HCT116 (cell line): ENCODE measurements around the gene SPTB. TPM values are rescaled to one million over a fixed set of nuclear protein-coding genes. Genes with fewer than 3 reads are reported as not detected.

Experiments used
- ATAC-seq: fragments of 200-7000 bp; cut with Tn5 transposase; 2 replicates; pipeline ENCODE4 v1.9.1; 2020; ENCODE audit warnings: mild to moderate bottlenecking, moderate library complexity
- BruUV-seq: library from RNA; stranded (reverse); fragments of 400-500 nt; replicated peaks from 2 replicates; lab custom pipeline; 2021; lab: Mats Ljungman, UMichigan
- CTCF ChIA-PET: fragments of 300-600 bp; sonication (Branson Sonifier 250); formaldehyde crosslinking; loops from one replicate; lab custom pipeline; 2021; ENCODE audit warnings: antibody characterized with exemption; lab: Charles Lee
- POLR2A ChIA-PET: fragments of 300-600, 350-600 bp; sonication (Branson Sonifier 250); formaldehyde crosslinking; loops from one replicate; lab custom pipeline; 2021; ENCODE audit warnings: antibody characterized with exemption; lab: Charles Lee
- RAD21 ChIA-PET, 2 experiments: fragments of 300-600 bp; sonication (Branson Sonifier 250); formaldehyde crosslinking; loops; one replicate each; lab custom pipeline; 2023; ENCODE audit warnings: low total read pairs in 2 of 2; ENCODE audit not compliant: uncharacterized antibody in 2 of 2, unreplicated experiment in 2 of 2, low non-redundant PET in 1 of 2; lab: Charles Lee
- DNase-seq: peaks from one replicate; pipeline ENCODE4 v3.0.0-alpha.2; 2010; ENCODE audit warnings: low read depth, low spot score
- H2AFZ ChIP-seq: fragments of 200-600 bp; shearing (Covaris generic), sonication (generic); 2 replicates; pipeline ENCODE4 v1.6.1; 2017; ENCODE audit warnings: low read depth, mixed run types, mixed read lengths, antibody characterized with exemption, low read length; ENCODE audit not compliant: poor library complexity, severe bottlenecking
- H3K27ac ChIP-seq: 2 replicates; pipeline ENCODE4 v1.5.1; 2012; ENCODE audit warnings: low read depth, low read length
- H3K27me3 ChIP-seq: fragments of 200-600 bp; sonication (generic); 2 replicates; pipeline ENCODE4 v1.6.1; 2016; ENCODE audit warnings: mixed run types, low read length, mixed read lengths; ENCODE audit not compliant: insufficient read depth
- H3K36me3 ChIP-seq, 2 experiments: fragments of 200-500 bp in 1 of 2; fragments of 200-600 bp in 1 of 2; sonication (Bioruptor generic) in 1 of 2; sonication (generic) in 1 of 2; 2 replicates each; pipeline versions ENCODE4 v1.5.1 to v1.6.1; 2014 to 2016; ENCODE audit warnings: low read length in 2 of 2, inconsistent platforms in 1 of 2, mixed read lengths in 1 of 2, mixed run types in 1 of 2; ENCODE audit not compliant: insufficient read depth in 2 of 2, control insufficient read depth in 1 of 2
- H3K4me1 ChIP-seq, 2 experiments: fragments of 200-600 bp in 1 of 2; sonication (generic) in 1 of 2; 2 replicates each; pipeline versions ENCODE4 v1.5.1 to v1.6.1; 2012 to 2017; ENCODE audit warnings: low read length in 2 of 2, inconsistent platforms in 1 of 2, mild to moderate bottlenecking in 1 of 2, mixed read lengths in 1 of 2, mixed run types in 1 of 2, moderate library complexity in 1 of 2; ENCODE audit not compliant: insufficient read depth in 2 of 2, control insufficient read depth in 1 of 2
- H3K4me2 ChIP-seq: fragments of 200-600 bp; sonication (generic); 2 replicates; pipeline ENCODE4 v1.6.1; 2017; ENCODE audit warnings: mixed run types, low read length, mixed read lengths
- H3K4me3 ChIP-seq, 2 experiments: fragments of 200-600 bp in 1 of 2; sonication (generic) in 1 of 2; replicated peaks in 1 of 2; 2 replicates each; pipeline ENCODE4 v1.5.1; 2011 to 2016; ENCODE audit warnings: low read length in 2 of 2, control low read depth in 1 of 2, low read depth in 1 of 2, mild to moderate bottlenecking in 1 of 2, mixed read lengths in 1 of 2, mixed run types in 1 of 2
- H3K79me2 ChIP-seq: fragments of 200-600 bp; sonication (generic); 2 replicates; pipeline ENCODE4 v1.6.1; 2017; ENCODE audit warnings: mild to moderate bottlenecking, mixed run types, low read length, moderate library complexity, mixed read lengths; ENCODE audit not compliant: insufficient read depth
- H3K9ac ChIP-seq: fragments of 200-600 bp; sonication (generic); 2 replicates; pipeline ENCODE4 v1.6.1; 2016; ENCODE audit warnings: low read length, mixed read lengths
- H3K9me2 ChIP-seq: fragments of 200-600 bp; sonication (generic), shearing (Covaris generic); 2 replicates; pipeline ENCODE4 v1.6.1; 2017; ENCODE audit warnings: mixed run types, mild to moderate bottlenecking, moderate library complexity; ENCODE audit not compliant: insufficient read depth
- H3K9me3 ChIP-seq, 2 experiments: fragments of 200-500 bp in 1 of 2; fragments of 200-600 bp in 1 of 2; sonication (Bioruptor generic) in 1 of 2; sonication (generic) in 1 of 2; 2 replicates each; pipeline ENCODE4 v1.6.1; 2014 to 2017; ENCODE audit warnings: low read length in 2 of 2, mixed read lengths in 2 of 2, inconsistent platforms in 1 of 2, low read depth in 1 of 2, mild to moderate bottlenecking in 1 of 2, mixed run types in 1 of 2, moderate library complexity in 1 of 2; ENCODE audit not compliant: control insufficient read depth in 1 of 2, insufficient read depth in 1 of 2
- H4K20me1 ChIP-seq: fragments of 200-600 bp; sonication (generic), shearing (Covaris generic); 2 replicates; pipeline ENCODE4 v1.6.1; 2017; ENCODE audit warnings: mixed run types, mild to moderate bottlenecking, moderate library complexity; ENCODE audit not compliant: insufficient read depth
- CBX3 ChIP-seq: IDR thresholded peaks from 2 replicates; pipeline ENCODE4 v1.6.1; 2012; ENCODE audit warnings: low read depth
- ELF1 ChIP-seq: IDR thresholded peaks from 2 replicates; pipeline ENCODE4 v1.6.1; 2012; ENCODE audit warnings: low read depth, borderline replicate concordance
- EZH2phosphoT487 ChIP-seq: fragments of 200-600 bp; IDR thresholded peaks from 2 replicates; pipeline ENCODE4 v1.6.1; 2018; ENCODE audit warnings: antibody characterized with exemption, borderline replicate concordance
- JUND ChIP-seq: IDR thresholded peaks from 2 replicates; pipeline ENCODE4 v1.6.1; 2012
- POLR2A ChIP-seq: IDR thresholded peaks from 2 replicates; pipeline ENCODE4 v1.7.0; 2011; ENCODE audit warnings: borderline replicate concordance; ENCODE audit not compliant: insufficient read depth, insufficient read length; ENCODE audit errors: extremely low read depth
- POLR2AphosphoS5 ChIP-seq: IDR thresholded peaks from 2 replicates; pipeline ENCODE4 v1.6.1; 2011; ENCODE audit warnings: mild to moderate bottlenecking, low read depth, low read length, moderate library complexity
- RAD21 ChIP-seq: IDR thresholded peaks from 2 replicates; pipeline ENCODE4 v1.6.1; 2012; ENCODE audit warnings: low read depth, mild to moderate bottlenecking
- REST ChIP-seq: IDR thresholded peaks from 2 replicates; pipeline ENCODE4 v1.6.1; 2012; ENCODE audit warnings: low read depth
- SIN3A ChIP-seq: IDR thresholded peaks from 2 replicates; pipeline ENCODE4 v1.6.1; 2012; ENCODE audit warnings: low read depth
- SP1 ChIP-seq: IDR thresholded peaks from 2 replicates; pipeline ENCODE4 v1.6.1; 2012; ENCODE audit warnings: low read depth
- SRF ChIP-seq: IDR thresholded peaks from 2 replicates; pipeline ENCODE4 v1.6.1; 2012; ENCODE audit warnings: low read depth
- YY1 ChIP-seq: IDR thresholded peaks from 2 replicates; pipeline ENCODE4 v1.6.1; 2011; ENCODE audit warnings: low read length, low read depth, moderate library complexity, mild to moderate bottlenecking; ENCODE audit not compliant: insufficient replicate concordance; ENCODE audit errors: extremely low read depth
- ZBTB33 ChIP-seq: IDR thresholded peaks from 2 replicates; pipeline ENCODE4 v1.6.1; 2011; ENCODE audit warnings: mild to moderate bottlenecking, low read length, moderate library complexity; ENCODE audit not compliant: insufficient replicate concordance; ENCODE audit errors: extremely low read depth
- ZNF274 ChIP-seq: fragments of 200-500 bp; sonication (Bioruptor generic); IDR thresholded peaks from 2 replicates; pipeline ENCODE4 v1.6.1; 2014; ENCODE audit warnings: mild to moderate bottlenecking, low read depth, low read length, inconsistent platforms
- intact Hi-C: fragments of 100-400 bp; cut with micrococcal nuclease; formaldehyde crosslinking; loops from 2 replicates; pipeline ENCODE4 v1.10.0; 2022
- total RNA-seq: library from RNA; stranded (reverse); gene quantifications from one replicate; pipeline ENCODE4 v1.2.1, GENCODE V29; 2021; ENCODE audit not compliant: unreplicated experiment
- TF ChIP-seq, protein P1 (sequence below): IDR thresholded peaks from 2 replicates; pipeline ENCODE4 v1.6.1; 2012
- TF ChIP-seq, protein P2 (sequence below): IDR thresholded peaks from 2 replicates; pipeline ENCODE4 v1.6.1; 2012

Gene SPTB
- total RNA-seq, 1 experiment from 2014 or later = 4.2 TPM

DNA sequence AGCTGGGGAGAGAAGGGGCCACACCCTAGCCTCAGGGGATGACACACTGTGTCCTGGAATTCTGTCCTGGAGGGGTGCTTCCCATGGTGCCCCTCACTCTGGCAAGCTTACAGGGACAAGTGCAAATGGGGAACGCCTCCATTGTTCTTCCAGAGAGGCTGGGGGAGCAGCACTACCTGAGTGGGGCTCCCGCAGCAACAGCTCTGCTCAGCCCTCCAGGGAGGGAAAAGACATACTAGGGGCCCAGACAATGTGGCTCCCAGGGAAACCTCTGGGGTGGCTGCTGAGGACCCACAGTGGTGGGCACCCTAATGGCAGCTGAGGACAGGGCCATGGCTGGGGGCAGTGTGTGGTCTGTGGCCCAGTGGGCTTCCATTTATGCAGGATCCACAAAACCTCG lies 106.1 kb downstream of the SPTB start:
- intact Hi-C loops = no loop called here
- H3K36me3 ChIP-seq = no peaks in the 10 kb centered on the region
- CTCF ChIA-PET = interaction anchor here (0.8 to 2.6 kb wide), 3 partner anchors 11 to 118 kb away, joined by 3 to 17 read pairs (median 9); no protein-coding TSS in a partner anchor
- TF ChIP-seq POLR2AphosphoS5 (no peak), CBX3 (no peak), ELF1 (no peak), SRF (no peak)
- TF ChIP-seq, all 23 proteins: peak for 0
- H3K9me2 ChIP-seq = no peaks in the 10 kb centered on the region
- ATAC-seq (no peak), DNase-seq (no peak)
- BruUV-seq = no TSS peak
- RAD21 ChIA-PET = no interaction called here
- no peak overlapping the region for H2AFZ ChIP-seq
- no peak overlapping the region for H3K9ac ChIP-seq
- no peaks in the 10 kb centered on the region for H3K79me2 ChIP-seq
- POLR2A ChIA-PET = no interaction called here
- H3K9me3 ChIP-seq = no peaks in the 10 kb centered on the region
- no peak overlapping the region for H3K27ac ChIP-seq
- H3K4me1 ChIP-seq = peaks cover 0 to 4% of the 10 kb centered on the region in 2 experiments; a peak in 1 of 4 replicates
- H3K4me2 ChIP-seq = no peak overlapping the region
- H3K4me3 ChIP-seq = no peak overlapping the region
- no peaks in the 10 kb centered on the region for H3K27me3 ChIP-seq
- H4K20me1 ChIP-seq = no peaks in the 10 kb centered on the region

GRCh38 chr14:64773046-64773445 lies 106.7 kb downstream of the SPTB start:
- Histone ChIP-seq H2AFZ (no peak overlapping the region), H3K4me1 (peaks cover 0 to 4% of the 10 kb centered on the region in 2 experiments; a peak in 1 of 4 replicates), H3K9ac (no peak overlapping the region), H3K79me2 (no peaks in the 10 kb centered on the region), H3K27me3 (no peaks in the 10 kb centered on the region), H3K4me3 (no peak overlapping the region), H3K9me3 (no peaks in the 10 kb centered on the region), H3K27ac (no peak overlapping the region), H4K20me1 (no peaks in the 10 kb centered on the region), H3K36me3 (no peaks in the 10 kb centered on the region), H3K4me2 (no peak overlapping the region), H3K9me2 (no peaks in the 10 kb centered on the region)
- BruUV-seq = no TSS peak
- ATAC-seq (no peak), DNase-seq (no peak)
- POLR2A ChIA-PET = no interaction called here
- intact Hi-C loops = no loop called here
- RAD21 ChIA-PET = no interaction called here
- CTCF ChIA-PET = interaction anchor here (1.3 to 2.6 kb wide), 3 partner anchors 11 to 119 kb away, joined by 3 to 17 read pairs (median 9); no protein-coding TSS in a partner anchor
- TF ChIP-seq, protein P1, sequence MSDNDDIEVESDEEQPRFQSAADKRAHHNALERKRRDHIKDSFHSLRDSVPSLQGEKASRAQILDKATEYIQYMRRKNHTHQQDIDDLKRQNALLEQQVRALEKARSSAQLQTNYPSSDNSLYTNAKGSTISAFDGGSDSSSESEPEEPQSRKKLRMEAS = no peak
- TF ChIP-seq RAD21 = no peak
- TF ChIP-seq ZNF274 = no peak
- no peak for TF ChIP-seq SP1
- TF ChIP-seq ZBTB33 = no peak
- TF ChIP-seq REST = no peak
- no peak for TF ChIP-seq YY1
- no peak for TF ChIP-seq POLR2AphosphoS5
- TF ChIP-seq JUND = no peak
- TF ChIP-seq EZH2phosphoT487 = no peak
- TF ChIP-seq, protein P2, sequence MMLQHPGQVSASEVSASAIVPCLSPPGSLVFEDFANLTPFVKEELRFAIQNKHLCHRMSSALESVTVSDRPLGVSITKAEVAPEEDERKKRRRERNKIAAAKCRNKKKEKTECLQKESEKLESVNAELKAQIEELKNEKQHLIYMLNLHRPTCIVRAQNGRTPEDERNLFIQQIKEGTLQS = no peak
- no peak for TF ChIP-seq SIN3A
- no peak for TF ChIP-seq POLR2A
